GM21619 (cell line): ENCODE results near the gene ANKRD61.
"Not testable (repeated sequence)": the region's sequence is repeated elsewhere in the genome, so short reads cannot be mapped to it uniquely, and the experiment has no call there.

Experiments
- ATAC-seq: cut with Tn5 transposase; IDR thresholded peaks from one replicate; pipeline ENCODE4 v1.9.1; 2021; ENCODE audit not compliant: unreplicated experiment

Gene ANKRD61

DNA sequence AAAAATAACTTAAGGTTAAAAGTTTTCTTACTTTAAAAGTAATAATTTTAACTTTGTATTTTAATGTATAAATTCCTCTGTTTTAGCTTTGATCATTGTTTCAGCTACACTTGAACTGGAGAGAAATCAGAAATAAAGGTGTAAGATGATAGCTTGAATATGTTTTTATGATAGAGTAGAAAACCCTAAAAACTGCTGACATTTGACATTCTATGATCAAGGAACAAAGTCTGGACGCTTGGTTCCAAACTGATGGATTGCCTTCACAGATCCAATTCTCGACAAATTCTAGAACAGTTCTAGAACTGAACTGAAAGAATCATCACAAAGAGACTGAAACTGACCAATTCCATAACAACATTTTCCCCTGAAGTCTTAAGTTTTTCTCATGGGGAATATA, at the start of gene ANKRD61:
TSS of gene ANKRD61 (plus strand) at position 389 of the 400 bp plus-strand sequence. CDS start at position 389, 0 bp downstream.
- ATAC-seq: no peak

DNA sequence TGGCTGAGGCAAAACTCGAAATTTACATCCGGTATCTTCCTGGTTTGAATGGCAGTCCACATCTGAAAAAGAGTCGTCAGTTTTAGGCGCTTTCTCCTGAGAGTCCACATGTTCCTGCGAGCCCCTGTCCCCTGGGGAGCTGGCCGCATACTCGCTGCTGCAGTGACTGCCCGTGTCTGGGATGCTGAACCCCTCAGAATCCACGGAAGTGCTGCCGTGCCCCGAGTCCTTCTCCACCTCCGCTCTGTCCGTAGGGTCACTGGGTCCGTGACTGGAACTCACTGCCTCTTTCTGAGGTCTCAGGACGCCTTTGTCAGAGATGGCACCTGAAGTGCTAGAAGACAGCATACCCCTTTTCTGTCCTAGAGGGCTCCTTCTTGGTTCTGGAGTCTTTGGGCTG, 44.1 kb upstream of the ANKRD61 start:
- not testable (repeated sequence) for ATAC-seq

DNA sequence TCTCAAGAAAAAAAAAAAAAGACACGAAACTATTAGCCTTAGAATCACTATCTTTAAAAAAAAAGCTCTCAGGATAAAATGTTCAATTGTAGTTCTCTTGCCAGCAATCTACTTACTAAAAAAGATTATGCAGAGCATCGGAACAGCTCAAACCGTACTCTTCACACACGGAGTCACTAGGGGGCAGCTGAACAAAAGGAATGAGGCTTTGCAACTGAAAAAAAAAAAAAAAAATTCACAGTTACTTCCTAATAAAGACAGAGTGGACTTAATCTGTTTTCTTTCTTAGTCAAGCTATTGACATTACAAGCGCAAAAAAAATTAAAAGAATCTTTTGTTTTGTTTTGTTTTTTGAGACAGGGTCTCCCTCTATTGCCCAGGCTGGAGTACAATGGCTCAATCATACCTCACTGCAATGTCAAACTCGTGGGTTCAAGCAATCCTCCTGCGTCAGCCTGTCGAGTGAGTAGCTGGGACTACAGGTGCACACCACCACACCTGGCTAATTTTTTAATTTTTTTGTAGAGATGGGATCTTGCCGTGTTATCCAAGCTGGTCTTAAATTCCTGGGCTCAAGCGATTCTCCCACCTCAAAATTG, 33.9 kb upstream of the ANKRD61 start:
- ATAC-seq: no peak

DNA sequence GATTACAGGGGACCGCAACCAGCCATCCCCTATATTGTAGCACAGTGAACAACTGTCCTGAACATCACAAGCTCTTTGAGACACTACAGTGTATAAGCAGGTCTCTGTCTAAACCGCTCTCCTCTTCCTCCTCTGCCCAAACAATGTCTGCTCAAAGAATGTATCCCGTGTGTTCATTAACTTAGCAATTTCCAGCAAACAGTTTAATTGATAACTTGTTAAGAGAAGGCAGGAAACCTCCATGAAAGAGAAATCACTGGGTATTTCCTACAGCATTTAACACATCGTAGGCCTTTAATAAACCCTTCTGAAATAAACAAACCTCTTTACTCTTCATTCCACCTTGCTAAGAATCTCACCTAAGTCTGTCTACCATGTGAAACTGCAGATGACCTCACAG, 23.8 kb upstream of the ANKRD61 start:
- no peak for ATAC-seq

DNA sequence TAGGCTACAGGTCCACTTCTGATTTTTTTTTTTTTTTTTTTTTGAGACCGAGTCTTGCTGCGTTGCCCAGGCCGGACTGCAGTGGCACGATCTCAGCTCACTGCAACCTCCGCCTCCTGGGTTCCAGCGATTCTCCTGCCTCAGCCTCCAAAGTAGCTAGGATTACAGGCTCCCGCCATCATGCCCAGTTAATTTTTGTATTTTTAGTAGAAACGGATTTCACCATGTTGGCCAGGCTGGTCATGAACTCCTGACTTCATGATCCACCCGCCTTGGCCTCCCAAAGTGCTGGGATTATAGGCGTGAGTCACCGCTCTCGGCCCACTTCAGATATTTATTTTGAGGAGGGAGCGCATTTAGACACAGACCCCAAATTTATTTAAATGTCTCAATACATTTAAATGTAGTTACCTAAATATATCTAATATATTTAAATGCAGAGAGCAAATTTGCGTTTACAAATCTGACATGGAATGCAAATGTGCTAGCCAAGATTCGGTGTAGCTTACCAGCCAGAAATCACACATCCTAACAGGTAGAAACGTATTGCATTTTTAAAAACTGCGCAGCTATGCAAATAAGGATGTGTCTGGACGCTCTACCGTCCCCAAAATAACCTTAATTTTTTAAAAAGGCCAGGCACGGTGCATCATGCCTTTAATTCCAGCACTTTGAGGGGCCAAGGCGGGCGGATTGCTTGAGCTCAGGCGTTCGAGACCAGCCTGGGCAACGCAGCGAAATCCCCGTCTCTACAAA, 23.2 kb upstream of the ANKRD61 start:
- not testable (repeated sequence) for ATAC-seq

DNA sequence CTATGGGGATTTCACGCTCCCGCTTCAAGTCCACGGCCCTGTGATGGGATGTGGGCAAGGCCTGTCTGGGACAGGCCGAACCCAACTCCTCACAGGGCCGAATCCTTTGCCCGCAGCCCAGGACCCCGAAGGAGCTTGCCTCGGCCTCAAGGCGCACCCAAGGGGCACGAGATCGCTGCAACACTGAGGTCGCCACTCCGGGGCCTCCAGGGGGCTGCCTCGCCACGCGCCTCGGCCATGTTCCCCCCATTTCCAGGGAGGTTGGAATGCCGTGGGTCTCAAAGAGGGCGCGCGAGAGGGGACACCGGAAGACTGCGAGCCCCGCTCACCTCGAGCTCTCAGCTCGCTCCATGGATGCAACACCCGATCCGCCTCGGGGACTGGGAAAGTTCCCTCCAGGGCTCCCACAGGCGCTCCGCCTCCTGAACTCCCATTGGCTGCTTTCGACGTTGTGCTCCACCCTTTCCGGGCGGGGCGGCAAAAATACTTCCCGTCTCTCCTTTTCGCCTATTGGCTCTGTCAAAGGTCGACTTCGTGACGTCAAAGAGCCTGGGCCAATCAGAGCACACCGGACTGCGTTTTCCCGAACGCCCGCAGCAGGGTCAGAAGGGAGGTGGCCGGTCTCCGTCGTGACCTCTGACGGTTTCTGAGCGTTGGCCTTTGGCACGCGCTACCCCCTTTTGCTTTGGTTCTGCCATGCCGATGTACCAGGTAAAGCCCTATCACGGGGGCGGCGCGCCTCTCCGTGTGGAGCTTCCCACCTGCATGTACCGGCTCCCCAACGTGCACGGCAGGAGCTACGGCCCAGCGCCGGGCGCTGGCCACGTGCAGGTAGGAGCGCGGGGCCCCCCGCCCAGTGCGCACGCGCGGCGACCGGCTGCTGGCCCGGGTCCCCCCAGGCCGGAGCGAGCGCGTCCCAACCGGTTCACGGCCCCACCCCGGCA, 22.2 kb upstream of the ANKRD61 start, which contains the start of the genes AIMP2 and PMS2:
TSS of gene AIMP2 (plus strand) at position 605 of the 944 bp plus-strand sequence. CDS start at position 697, 92 bp downstream.
TSS of gene PMS2 (minus strand) at position 382 of the 944 bp plus-strand sequence. CDS start at position 352, 30 bp downstream.
- peak; percentile 94 for ATAC-seq

DNA sequence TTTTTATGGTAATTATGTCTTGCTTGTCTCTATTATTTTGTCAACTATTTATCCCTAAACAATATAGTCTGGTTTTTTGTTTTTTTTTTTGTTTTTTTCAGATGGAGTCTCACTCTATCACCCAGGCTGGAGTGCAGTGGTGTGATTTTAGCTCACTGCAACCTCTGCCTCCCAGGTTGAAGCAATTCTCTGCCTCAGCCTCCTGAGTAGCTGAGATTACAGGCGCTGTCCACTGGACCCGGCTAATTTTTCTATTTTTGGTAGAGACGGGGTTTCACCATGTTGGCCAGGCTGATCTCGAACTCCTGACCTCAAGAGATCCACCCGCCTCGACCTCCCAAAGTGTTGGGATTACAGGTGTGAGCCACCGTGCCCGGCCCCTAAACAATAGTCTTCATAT, 20.8 kb upstream of the ANKRD61 start:
- ATAC-seq: not testable (repeated sequence)

DNA sequence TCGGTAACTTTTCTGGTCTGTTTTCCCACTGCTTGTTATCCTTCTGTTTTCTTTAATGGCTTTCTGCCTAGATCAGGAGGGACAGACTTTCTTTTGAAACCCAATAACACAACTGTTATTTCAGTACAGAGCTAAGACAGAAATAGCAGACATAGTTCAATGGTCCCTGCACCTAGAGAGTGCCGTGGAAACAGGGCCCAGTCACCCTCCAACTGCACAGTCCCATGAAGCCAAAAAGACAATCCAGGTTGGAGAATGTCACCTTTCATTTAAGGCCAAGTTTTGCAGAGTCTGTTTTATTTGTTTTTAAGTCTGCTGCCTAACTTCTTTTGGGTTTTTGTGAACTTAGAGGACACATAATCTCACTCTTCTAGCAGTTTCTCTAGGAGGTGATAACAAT, 19.6 kb upstream of the ANKRD61 start:
- no peak for ATAC-seq

DNA sequence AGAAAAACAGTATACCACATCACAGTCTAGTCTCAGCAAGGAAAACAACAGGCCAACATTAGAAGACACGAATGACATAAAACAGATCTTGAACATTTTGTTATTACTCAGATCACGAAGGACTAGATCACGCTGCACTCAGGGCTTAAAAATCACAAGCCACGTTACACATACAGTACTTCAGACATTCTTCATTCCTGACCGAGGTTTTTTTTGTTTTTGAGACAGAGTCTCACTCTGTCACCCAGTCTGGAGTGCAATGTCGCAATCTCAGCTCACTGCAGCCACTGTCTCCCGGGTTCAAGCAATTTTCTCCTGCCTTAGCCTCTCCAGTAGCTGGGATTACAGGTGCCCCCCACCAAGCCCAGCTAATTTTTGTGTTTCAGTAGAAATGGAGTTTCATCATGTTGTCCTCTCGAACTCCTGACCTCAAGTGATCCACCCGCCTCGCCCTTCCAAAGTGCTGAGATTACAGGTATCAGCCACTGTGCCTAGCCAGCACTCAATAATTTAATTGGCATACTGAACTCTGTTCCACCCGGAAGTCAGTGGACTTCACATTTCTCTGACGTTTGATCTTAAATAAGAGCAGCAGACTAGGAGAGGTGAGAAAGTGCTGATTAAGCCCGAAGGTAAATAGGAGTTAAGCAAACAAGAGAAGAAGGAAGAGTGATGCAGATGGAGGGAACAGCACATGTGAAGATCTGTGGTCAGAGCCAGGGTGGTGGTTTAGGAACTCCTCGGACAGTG, 18.6 kb upstream of the ANKRD61 start:
- ATAC-seq: no peak

DNA sequence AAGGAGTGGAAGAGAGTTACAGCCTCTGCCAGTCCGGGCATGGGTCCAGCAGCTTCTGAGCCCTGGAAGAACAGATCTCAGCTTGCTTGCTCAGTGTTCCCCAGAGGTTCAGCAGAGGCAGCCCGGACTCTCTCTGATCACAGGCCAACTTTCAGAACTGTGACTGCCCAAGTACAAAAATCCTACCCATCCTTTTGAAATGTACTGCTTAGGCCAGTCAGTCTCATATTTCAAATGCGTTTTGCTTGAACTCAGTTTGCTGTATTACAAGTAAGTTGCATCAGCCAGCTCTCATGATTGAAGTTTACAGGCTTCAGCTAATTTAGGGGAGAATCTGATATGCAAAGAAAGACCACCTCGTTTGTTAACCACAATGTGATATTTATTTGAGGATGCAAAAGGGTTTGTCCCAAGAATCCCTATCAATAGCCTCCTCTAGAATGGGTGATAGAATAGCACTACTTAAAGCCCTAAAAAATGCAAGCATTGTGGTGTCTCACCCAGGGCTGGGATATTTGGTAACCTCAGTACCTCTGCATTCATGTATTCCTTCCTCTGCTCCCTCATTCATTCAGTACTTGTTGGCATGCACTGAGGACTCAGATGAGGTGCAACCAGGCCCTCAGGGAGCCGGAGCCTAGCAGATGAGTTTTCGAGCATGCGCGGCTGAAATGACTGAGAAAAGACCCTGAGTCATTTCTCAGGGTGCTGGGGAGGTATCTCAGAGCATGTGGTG, 15.1 kb upstream of the ANKRD61 start:
- ATAC-seq: peak; percentile 12

DNA sequence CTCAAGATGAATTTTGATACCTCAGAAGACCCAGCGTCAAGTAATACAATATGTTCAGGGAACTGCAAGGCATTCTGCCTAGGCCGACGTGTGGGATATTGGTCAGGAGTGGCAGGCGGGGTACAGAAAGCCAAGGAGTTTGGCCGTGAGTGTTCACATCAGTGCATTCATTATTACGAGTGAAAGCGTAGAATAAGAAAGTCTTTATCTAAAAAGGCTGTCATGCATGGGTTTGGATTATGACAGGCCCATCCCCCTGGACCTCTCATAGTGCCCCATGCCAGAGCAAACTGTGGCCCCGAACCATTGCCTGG, 14.6 kb upstream of the ANKRD61 start:
- ATAC-seq: no peak

DNA sequence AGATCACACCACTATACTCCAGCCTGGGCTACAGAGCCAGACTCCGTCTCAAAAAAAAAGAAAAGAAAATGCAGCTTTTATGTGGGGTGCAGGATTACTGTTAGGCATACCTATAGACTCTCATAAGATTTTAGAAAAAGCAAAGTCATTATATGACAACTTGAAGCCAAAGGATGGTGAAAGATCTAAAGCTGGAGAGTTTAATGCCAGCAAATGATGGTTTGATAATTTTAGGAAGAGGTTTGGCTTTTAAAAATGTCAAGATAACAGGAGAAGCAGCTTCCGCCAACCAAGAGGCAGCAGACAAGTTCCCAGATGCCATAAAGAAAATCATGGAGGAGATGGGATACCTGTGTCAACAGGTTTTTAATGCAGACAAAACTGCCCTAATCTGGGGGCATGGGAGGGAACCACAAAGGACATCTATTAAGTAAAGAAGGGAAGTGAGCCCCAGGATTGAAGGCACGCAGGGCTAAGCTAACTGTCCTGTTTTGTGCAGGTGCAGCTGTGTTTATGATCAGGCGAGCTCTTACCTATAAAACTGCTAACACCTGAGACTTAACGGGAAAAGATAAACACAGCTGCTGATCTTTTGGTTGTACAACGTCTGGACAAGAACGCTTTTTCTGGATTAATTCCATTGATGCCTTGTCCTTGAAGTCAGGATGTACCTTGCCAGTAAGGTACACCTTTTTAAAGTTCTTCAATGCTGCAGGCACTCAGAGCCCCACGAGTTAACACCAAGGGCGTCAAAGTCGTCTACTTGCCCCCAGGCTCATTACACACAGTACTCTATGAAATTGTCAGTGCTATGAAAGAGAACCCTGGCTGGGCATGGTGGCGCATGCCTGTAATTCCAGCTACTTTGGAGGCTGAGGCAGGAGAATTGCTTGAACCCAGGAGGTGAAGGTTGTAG, 10.5 kb upstream of the ANKRD61 start:
- no peak for ATAC-seq

DNA sequence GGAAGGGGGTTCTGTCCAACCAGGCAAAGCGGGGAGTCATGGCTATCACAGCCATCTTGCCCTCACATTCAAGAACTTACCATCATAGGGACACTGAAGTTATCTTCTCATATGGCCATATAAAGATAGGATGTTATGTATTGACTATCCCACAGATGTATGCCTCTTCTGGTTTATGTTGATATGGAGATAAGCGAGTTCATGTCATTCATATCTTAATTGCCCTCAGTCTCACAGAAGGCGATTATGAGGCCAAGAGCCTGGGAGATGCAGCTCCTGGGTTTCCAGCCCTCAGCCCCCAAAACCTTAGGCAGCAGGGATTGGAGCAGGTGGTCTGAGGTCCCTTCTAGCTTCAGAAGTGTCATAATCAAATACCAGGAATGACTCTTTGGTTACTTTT, 8.5 kb upstream of the ANKRD61 start:
- no peak for ATAC-seq

DNA sequence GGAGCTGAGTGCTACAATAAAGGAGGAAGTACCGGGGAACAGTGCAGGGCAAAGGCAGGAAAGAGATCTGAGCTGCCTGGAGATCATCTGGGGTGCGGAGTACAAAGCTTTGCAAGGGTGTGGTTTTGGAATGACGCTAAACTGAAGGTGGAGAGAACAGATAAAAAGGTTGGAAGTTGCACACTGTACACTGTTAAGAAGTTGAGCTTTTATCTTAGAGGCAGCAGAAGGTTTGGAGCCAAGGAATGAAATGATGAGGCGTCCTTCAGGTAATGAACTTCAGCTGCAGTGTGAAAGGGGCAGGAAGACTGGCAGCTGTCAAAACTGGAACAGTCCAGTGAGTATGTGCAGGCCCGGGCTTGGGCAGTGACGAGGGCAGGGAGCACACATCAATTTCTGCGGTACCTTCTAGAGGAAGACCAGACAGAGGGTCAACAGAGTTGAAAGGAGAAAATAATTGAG, 7.2 kb upstream of the ANKRD61 start:
- ATAC-seq: no peak

DNA sequence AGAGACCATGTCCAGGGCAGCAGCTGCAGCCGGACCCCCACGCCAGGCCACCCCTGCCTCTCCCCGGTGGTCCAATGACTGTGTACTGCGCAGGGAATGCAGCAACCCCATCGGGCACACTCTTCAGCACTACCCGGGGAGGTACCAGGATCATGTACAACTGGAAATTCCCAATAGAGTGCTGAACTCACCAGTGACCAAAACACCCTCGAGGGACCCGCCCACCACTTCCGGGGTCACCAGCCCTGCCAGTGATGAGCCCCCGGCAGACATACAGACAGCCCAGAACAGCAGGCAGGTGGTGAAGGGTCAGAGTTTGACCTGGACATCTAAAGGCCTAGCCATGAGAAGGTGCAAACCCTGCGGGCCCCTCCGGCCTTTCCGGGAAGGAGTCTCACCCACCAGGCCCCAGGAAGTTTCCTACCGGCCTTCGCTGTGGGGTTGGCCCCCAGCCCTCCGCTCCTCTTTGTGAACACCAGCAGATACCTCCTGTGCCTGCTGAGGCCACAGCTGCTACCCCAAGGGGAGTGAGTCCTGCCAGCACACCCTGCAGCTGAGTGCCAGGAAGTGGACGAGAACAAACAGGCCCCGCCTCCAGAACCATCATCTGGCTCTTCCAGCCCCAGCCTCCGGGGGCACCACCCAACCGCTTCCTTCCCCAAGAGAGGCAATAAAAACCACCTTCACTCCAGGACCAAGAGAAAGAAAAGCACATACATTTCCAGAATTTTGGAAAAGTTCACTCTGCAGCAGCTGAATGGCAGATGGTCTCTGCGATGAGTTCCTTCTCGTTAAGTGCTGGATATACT, 5.0 kb upstream of the ANKRD61 start:
- ATAC-seq: peak; percentile 85

DNA sequence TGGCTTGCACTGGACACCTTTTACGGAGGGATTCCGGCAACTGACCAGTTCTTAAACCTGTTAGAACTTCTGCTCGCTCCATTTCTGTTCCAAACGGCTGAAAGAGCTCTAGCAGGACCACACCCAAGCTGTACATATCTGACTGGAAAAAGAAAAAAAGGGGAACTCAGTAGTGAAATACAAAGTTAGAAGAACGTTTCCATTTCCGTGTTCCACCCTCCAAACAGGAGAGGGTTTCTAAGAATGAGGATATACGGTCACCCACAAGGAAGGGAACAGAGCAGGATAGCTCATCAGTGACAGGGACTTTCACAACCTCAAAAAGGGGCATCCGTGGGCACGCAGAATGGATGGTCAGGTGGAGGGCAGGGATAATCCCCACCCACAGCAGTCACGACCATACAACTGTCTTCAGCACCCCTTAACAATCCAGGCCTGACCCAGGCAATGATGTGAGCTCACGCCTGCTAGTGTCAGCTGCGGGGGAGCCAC, 4.3 kb upstream of the ANKRD61 start:
- peak; percentile 14 for ATAC-seq

DNA sequence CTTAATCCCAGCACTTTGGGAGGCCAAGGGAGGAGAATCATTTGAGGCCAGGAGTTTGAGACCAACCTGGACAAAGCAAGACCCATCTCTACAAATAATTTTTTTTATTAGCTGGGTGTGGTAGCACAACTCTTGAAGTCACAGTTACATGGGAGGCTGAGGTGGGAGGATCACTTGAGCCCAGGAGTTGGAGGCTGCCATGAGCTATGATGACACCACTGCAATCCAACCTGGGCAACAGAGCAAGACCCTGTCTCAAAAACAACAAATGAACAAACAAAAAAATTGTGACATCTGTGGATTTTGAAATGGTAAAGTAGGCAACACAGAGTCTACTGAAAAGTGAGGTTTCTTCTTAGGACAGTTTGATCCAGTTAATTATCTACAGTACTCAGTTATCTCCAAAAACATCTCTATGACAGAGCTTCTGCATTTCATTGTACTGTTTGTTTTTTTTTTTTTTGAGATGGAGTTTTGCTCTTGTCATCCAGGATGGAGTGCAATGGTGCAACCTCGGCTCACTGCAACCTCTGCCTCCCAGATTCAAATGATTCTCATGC, 3.3 kb upstream of the ANKRD61 start:
- no peak for ATAC-seq

DNA sequence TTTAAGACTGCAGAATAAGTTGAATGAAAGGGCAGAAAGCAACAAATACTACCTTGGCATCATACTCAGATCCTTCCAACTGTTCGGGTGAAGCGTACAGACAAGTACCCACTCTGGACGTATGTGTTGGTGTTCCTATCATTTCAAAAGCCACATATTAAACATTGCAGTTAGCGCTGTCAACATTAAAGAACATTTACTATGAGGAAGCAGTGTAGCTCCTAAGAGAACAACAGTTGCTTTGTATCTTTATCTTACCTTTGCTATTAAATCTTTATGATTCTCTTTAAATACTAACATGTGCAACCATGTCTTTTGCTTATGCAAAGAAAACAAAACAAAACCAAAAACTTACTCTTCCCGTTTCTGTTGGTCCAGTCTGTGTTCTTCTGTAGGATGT, 2.6 kb upstream of the ANKRD61 start:
- ATAC-seq: no peak
